ENCODE data around the gene RAF1. TPM values are rescaled to one million over a fixed set of nuclear protein-coding genes. Genes with fewer than 3 reads are reported as not detected.
A peak's percentile ranks its signal among the peaks of the same experiment; 100 is the strongest.

The RAF1 gene
- total and polyA plus RNA-seq, 9 of the 15 experiments (the other 6 are each of a cell fraction or from before 2014, with no cell fraction given), result 28.0 to 183 (median 85.6) TPM

- in situ Hi-C loops (cut with MboI), result no loop called here
- Histone ChIP-seq H3K36me3 (ENCODE audit: control insufficient read depth, insufficient read depth, low read length) (no peaks in the 10 kb centered on the region), H3K27ac (ENCODE audit: extremely low read depth, low read depth, low read length) (no peak overlapping the region), H3K27me3 (ENCODE audit: control insufficient read depth in 2 of 2, insufficient read depth in 2 of 2, low read length in 2 of 2) (no peaks in the 10 kb centered on the region), H4K20me1 (replicated peaks; ENCODE audit: control insufficient read depth, insufficient read depth, low read length) (no peaks in the 10 kb centered on the region), H3K4me3 (no peak overlapping the region), H3K9me3 (replicated peaks; ENCODE audit: control insufficient read depth, insufficient read depth, low read depth, low read length) (no peaks in the 10 kb centered on the region), H3K9ac (ENCODE audit: insufficient read depth in 1 of 2, low read depth in 2 of 2, low read length in 2 of 2) (no peak overlapping the region), H3K4me1 (replicated peaks in 1 of 2; ENCODE audit: control insufficient read depth in 2 of 2, insufficient read depth in 2 of 2, low read length in 2 of 2) (peaks cover 0 to 7% of the 10 kb centered on the region in 2 experiments; a peak in 2 of 5 replicates), H2AFZ (ENCODE audit: low read depth, low read length) (peak overlapping the region; percentile 28), H3K79me2 (ENCODE audit: control insufficient read depth, insufficient read depth, low read length) (no peaks in the 10 kb centered on the region), H3K4me2 (ENCODE audit: insufficient read depth, low read length) (no peak overlapping the region), H3K9me1 (ENCODE audit: control insufficient read depth, insufficient read depth, low read length) (no peaks in the 10 kb centered on the region)
- intact Hi-C loops (cut with micrococcal nuclease), result no loop called here
- no TSS peak for BruUV-seq (replicated peaks)
- WGBS (ENCODE audit: insufficient coverage, low coverage, missing lambda C conversion rate), result 49% methylated on average over 6 of the region's 6 CpGs
- FAIRE-seq, result no peak
- no peak for DNase-seq (ENCODE audit: extremely low read depth in 1 of 4, low spot score in 3 of 4)
- CTCF ChIA-PET (ENCODE audit: low intra/inter-chr PET ratio), result no interaction called here
- TF ChIP-seq ZNF224 (CRISPR knock-in tag; IDR thresholded peaks at IDR 0.05) (no peak), RBM34 (IDR thresholded peaks at IDR 0.05; ENCODE audit: borderline replicate concordance, insufficient read depth, low read length) (no peak), ZBTB43 (CRISPR knock-in tag; IDR thresholded peaks at IDR 0.05) (no peak), IRF9 (tag; IDR thresholded peaks at IDR 0.05) (no peak), ARHGAP35 (IDR thresholded peaks at IDR 0.05; ENCODE audit: partially characterized antibody) (no peak), TOE1 (IDR thresholded peaks at IDR 0.05; ENCODE audit: borderline replicate concordance) (no peak), TOE1 (CRISPR knock-in tag; IDR thresholded peaks at IDR 0.05; ENCODE audit: borderline replicate concordance, low read depth) (no peak), RBM15 (IDR thresholded peaks at IDR 0.05; ENCODE audit: insufficient read depth, low read length) (no peak), FOXA1 (IDR thresholded peaks at IDR 0.05; ENCODE audit: borderline replicate concordance) (no peak), FOXJ2 (tag; IDR thresholded peaks at IDR 0.05) (no peak), HIVEP1 (CRISPR knock-in tag; IDR thresholded peaks at IDR 0.05) (no peak), XRCC4 (IDR thresholded peaks at IDR 0.05; ENCODE audit: extremely low read depth, insufficient read depth, insufficient read length) (no peak), HDAC8 (tag; IDR thresholded peaks at IDR 0.05) (no peak)
- TF ChIP-seq, protein P1, sequence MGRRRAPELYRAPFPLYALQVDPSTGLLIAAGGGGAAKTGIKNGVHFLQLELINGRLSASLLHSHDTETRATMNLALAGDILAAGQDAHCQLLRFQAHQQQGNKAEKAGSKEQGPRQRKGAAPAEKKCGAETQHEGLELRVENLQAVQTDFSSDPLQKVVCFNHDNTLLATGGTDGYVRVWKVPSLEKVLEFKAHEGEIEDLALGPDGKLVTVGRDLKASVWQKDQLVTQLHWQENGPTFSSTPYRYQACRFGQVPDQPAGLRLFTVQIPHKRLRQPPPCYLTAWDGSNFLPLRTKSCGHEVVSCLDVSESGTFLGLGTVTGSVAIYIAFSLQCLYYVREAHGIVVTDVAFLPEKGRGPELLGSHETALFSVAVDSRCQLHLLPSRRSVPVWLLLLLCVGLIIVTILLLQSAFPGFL (CRISPR knock-in tag; IDR thresholded peaks at IDR 0.05), result no peak
- TF ChIP-seq, protein P2, sequence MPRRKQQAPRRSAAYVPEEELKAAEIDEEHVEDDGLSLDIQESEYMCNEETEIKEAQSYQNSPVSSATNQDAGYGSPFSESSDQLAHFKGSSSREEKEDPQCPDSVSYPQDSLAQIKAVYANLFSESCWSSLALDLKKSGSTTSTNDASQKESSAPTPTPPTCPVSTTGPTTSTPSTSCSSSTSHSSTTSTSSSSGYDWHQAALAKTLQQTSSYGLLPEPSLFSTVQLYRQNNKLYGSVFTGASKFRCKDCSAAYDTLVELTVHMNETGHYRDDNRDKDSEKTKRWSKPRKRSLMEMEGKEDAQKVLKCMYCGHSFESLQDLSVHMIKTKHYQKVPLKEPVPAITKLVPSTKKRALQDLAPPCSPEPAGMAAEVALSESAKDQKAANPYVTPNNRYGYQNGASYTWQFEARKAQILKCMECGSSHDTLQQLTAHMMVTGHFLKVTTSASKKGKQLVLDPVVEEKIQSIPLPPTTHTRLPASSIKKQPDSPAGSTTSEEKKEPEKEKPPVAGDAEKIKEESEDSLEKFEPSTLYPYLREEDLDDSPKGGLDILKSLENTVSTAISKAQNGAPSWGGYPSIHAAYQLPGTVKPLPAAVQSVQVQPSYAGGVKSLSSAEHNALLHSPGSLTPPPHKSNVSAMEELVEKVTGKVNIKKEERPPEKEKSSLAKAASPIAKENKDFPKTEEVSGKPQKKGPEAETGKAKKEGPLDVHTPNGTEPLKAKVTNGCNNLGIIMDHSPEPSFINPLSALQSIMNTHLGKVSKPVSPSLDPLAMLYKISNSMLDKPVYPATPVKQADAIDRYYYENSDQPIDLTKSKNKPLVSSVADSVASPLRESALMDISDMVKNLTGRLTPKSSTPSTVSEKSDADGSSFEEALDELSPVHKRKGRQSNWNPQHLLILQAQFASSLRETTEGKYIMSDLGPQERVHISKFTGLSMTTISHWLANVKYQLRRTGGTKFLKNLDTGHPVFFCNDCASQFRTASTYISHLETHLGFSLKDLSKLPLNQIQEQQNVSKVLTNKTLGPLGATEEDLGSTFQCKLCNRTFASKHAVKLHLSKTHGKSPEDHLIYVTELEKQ (CRISPR knock-in tag; IDR thresholded peaks at IDR 0.05), result no peak
- peak; percentile 38 for ATAC-seq
- POLR2A ChIA-PET, result interaction anchor here (0.6 kb wide), 1 partner anchor 1639 kb away, joined by 4 read pairs; no protein-coding TSS in a partner anchor
These were observed 15.6 kb upstream of the RAF1 start for GRCh38 chr3:12679468-12679867.

Measured in K562 (cell line).